ENCODE data around the gene FOXN1.

DNA sequence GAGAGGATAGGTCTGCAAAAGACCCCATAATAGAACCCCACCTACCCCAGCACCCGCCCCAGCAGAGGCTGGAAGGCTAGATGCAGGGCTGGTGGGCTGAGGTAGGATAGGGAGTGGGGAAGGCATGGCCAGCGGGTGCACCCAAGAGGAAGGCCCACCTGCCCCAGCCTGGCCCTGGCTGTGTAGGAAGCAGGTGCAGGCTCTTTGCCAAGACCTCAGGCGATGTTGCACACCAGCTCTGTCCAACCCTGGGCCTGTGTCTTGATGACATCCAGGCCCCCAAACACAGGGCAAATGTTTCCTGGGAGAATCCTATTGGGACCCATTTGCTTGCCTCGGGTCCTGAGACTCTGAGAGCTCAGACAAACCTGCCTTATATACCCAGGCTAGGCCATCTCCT lies 34.1 kb downstream of the FOXN1 start:
- TF ChIP-seq EZH2 (IDR thresholded peaks at IDR 0.05; ENCODE audit: low read length, unreplicated experiment), result no peak
- TF ChIP-seq, protein P1, sequence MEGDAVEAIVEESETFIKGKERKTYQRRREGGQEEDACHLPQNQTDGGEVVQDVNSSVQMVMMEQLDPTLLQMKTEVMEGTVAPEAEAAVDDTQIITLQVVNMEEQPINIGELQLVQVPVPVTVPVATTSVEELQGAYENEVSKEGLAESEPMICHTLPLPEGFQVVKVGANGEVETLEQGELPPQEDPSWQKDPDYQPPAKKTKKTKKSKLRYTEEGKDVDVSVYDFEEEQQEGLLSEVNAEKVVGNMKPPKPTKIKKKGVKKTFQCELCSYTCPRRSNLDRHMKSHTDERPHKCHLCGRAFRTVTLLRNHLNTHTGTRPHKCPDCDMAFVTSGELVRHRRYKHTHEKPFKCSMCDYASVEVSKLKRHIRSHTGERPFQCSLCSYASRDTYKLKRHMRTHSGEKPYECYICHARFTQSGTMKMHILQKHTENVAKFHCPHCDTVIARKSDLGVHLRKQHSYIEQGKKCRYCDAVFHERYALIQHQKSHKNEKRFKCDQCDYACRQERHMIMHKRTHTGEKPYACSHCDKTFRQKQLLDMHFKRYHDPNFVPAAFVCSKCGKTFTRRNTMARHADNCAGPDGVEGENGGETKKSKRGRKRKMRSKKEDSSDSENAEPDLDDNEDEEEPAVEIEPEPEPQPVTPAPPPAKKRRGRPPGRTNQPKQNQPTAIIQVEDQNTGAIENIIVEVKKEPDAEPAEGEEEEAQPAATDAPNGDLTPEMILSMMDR (conservative IDR thresholded peaks at IDR 0.05; ENCODE audit: low read depth, low read length), result no peak

Measured in PC-3 (cell line).